HG02884 (cell line): Measurements from ENCODE around the gene ALDH3A1.

ENCODE experiments used
- ATAC-seq: cut with Tn5 transposase; IDR thresholded peaks from one replicate; pipeline ENCODE4 v1.9.1; 2021; ENCODE audit warnings: mild to moderate bottlenecking, moderate library complexity; ENCODE audit not compliant: unreplicated experiment

ALDH3A1 gene

DNA sequence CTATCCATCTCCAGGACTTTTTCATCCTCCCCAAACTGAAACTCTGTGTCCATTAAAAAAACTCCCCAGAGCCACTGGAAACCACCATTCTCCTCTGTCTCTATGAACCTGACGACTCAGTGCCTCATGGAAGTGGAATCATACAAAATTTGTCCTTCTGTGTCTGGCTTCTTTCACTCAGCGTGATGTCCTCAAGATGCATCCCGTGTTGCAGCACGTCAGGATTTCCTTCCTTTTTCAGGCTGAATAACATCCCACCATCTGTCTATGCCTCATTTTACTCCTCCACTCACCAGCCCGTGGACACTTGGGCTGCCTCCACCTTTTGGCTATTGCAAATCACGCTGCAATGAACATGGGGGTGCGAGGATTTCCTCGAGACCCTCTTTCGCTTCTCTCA, 12.6 kb upstream of the ALDH3A1 start:
- ATAC-seq = no peak

GRCh38 chr17:19759568-19760549, 11.8 kb upstream of the ALDH3A1 start:
- no peak for ATAC-seq

DNA sequence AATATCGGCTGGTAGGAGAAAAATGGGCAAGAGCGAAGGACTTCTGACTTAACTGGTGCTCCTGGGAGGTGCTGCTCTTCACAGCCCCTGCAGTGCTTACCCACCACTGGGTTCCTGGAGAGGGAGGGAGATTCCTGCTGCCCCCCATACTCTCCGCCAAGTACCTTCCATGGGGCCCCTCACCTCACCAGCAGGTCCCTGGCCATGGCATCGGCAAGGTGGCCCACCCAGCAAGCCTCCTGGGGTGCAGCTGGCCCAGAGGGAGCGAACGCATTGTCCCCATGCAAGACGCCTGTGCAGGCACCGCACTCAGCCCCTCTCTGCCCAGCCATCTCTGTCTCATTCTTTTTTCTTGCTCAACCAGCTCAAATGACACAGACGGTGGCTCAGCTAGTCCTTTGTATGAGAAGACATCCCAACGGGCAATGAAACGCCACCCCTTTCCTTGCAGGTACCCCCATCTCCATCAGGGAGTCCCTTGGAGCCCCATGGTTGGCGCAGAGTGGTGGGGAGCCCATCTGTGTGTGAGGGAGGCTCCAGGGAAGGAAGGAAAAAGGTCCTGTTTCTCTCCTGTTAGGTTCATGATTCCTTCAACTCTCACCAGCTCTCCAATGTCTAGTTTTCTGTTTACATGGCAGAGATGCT, 9.6 kb upstream of the ALDH3A1 start:
- no peak for ATAC-seq

DNA sequence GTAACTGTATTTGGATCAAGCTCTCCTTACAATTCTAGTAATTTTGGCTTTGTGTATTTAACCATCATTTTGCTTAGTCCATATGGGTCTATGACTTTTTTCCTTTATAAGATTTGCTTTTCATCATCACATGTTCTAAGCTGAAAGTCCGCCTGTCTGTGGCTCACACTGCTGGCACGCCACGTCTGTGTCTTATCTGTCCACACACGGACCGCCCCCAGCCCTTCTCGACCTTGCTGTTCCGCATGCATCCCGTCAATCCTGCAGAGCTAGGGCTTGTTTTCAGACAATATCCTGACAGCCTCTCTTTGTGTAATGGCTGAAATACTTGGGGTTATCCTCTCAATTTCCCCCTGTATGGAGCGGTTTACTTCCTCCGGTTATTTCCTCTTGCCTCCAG, 8.4 kb upstream of the ALDH3A1 start:
- ATAC-seq = no peak

DNA sequence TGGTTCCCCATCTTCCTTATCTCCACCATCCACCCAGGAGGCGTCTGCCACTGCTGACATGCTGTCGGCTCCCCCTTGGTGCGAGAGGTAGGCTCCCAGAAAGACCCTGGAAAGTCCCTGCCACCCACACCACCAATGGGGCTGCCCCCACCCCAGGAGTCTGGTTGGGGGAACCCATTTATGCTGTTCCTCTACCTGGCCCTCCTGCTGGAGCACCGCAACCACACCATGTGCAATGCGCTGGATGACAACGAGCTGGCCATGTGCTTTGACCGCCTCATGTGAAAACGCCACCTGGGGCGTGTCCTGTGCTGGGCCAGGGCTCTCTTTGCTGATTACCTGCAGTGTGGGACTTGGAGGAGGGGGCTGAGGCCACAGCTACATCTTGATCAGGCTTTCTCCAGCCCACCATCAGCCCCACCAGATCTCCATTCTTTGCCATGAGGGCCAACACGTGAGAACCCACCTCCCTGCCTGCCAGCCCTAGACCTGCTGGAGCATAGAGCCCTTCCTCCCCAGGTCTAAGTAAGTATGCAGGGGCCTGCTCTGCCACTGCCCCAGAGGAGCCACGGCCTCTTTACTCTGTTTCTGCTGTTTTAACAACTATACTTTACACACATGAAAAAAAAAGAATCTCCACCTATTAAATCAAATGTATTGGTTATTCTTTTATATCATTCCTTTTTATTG, 7.9 kb upstream of the ALDH3A1 start:
- ATAC-seq = no peak

- no peak for ATAC-seq
Observed at GRCh38 chr17:19755392-19755791, 7.3 kb upstream of the ALDH3A1 start.

GRCh38 chr17:19753661-19754463, 5.8 kb upstream of the ALDH3A1 start:
- ATAC-seq = no peak

GRCh38 chr17:19753051-19753509, 5.0 kb upstream of the ALDH3A1 start:
- no peak for ATAC-seq

DNA sequence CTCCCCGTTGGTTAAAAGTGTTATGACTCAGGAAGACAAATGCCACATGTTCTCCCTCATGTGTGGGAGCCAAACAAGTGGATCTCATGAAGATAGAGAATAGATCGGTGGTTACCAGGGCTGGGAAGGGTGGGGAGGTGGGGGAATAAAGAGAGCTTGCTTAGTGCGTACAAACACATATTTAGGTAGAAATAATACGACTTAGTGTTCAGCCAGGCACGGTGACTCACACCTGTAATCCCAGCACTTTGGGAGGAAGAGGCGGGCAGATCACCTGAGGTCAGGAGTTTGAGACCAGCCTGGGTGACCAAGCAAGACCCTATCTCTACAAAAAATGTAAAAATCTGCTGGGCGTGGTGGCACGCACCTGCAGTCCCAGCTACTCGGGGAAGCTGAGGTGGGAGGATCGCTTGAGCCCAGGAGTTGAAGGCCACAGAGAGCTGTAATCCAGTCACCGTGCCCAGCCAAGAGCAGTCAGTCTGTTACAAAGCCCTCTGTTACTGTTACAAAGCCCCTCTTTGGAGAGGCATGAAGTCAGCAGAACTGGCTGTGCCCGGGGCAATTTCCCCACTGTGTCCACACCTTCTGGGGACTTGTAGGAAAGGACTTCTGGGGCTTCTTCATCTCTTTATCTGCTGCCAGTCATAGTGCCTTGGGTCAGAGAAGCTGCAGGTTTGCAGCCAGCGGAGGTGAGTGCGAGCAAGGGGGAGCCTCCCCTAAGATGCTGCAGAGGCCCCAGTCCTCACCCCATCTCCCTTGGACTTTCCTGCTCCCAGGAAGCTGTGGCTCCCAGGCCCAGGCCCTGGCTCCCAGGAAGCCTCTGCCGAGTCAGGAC, 4.3 kb upstream of the ALDH3A1 start:
- no peak for ATAC-seq

DNA sequence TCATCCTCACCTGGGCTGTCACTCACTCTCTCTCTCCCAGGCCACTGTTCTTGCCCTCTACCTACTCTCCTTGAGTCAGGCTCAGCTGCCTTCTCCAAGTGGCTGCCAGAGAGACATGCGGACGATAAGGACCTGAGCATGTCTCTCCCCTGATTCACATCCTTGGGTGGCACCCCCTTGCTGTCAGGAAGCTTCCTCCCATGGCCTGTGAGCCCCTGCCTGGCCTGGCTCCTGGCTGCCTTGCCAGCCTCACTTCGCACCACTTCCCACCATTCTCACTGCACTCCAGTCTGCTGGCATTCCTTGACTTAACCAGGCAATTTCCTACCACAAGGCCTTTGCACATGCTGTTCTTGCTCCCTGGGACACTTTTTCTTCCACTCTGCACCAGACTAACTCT, 2.7 kb upstream of the ALDH3A1 start:
- ATAC-seq = no peak

DNA sequence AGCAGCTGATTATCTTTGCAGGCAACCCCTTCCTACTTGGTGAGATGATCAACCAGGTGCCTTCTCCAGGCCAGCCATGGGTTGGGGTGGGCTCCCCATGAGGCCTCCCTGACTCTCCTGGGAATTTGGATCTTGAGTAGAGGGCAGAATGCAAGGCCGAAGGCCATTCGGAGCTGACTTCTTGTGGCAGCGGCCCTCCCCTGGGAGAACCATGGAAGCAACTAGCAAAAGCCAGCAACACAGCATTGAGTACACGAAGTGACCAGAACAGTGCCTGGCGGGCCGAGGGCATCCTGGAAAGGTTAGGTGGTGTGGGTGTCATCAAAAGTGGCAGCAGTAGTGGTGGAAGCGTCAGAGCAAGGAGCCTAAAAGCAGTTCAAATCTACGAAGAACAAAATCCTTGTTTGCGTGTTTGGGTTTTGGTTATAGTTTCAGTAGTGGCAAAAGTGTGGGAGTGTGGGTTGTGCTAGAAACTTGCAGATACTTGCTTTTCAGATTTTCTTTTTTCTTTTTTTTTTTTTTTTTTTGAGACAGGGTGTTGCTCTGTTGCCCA, 2.0 kb upstream of the ALDH3A1 start:
- no peak for ATAC-seq

- ATAC-seq = no peak
Observed at GRCh38 chr17:19748807-19749193, 702 bp upstream of the ALDH3A1 start.

DNA sequence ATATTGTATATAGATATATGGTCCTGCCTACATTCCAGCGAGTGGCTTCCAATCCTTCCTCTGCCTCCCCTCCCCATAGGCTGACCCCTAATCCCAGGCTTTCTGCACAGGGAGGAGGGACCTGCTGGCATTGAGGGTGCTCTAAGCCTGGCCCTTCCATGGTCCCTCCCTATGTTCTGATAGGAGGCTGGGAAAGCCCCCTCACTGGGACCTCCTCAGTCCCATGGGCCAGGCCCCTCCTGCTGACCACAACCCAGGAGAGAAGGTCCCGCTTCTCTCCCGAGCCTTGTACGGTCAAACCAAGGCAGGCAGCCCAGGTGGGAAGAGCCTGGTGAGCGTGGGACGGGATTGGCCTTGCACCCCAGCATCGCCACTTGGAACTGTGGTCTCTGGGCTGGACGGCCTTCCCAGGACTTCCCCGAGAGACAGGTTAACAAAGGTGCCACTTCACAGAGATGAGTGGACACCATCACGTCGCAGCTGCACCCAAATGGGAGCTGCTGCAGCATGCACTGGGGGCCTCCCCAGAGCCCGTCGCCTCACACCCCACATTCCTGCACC, 859 bp downstream of the ALDH3A1 start:
- no peak for ATAC-seq

DNA sequence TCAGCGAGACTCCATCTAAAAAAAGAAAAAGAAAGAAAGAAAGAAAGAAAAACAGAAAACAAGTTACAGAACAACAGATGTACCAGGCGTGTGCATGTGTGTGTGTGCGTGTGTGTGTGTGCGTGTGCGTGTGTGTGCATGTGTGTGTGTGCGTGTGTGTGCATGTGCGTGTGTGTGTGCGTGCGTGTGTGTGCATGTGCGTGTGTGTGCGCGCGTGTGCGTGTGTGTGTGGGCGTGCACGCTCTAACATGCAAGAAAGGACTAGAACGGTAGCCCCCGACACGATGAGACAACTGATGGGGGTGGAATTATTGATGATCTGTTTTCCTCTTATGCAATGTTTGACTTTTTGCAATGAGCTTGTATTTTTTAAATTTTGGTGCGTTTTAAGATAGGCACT, 1.6 kb downstream of the ALDH3A1 start:
- ATAC-seq = no peak

- ATAC-seq = no peak
Observed at GRCh38 chr17:19744922-19745757, 3.0 kb downstream of the ALDH3A1 start.

- no peak for ATAC-seq
Observed at GRCh38 chr17:19744492-19744891, 3.6 kb downstream of the ALDH3A1 start.

DNA sequence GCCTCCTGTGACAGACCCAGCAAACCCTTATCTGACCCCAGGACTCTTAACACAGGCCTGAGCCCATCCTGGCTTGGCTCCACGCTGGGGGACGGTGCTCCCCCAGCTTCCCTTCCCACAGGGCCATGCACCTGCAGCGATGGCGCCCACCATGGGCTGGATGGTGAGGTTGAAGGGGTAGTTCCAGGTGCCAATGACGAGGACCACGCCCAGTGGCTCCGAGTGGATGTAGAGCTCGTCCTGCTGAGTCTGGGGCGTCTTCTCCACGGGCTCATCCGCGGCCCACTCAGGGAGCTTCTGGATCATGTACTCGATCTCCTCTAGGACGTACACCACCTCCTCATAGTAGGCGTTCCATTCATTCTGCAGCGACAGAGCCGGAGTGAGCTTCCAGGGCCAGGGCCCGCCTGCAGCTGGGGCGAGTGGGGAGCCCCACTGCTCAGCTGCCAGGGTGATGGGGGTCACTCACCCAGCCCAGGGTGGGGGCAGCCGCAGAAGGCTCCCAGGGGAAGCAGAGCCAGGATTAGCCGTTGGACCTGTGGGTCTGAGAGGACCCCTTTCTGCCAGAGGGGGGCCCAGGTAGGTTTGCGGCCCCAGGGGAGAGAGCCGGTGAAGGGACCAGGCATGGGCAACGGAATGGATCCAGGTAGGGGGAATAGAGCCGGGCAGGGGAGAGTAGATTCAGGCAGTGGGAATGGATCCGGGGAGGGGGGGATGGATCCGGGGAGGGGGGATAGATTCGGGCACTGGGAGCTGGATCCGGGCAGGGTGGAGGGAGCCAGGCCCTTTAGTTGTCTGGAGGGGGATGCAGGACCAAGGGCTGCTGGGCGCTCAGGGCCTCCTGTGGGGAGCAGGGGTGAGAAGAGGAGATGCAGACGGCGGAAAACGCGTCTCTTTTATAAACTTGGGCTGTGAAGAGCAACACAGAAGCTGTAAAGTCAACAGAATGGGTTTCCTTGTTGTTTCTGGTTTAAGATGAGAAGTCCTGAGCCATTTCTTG, 4.7 kb downstream of the ALDH3A1 start:
- ATAC-seq = no peak
